ENCODE results near the gene NT5E. TPM values are rescaled to one million over a fixed set of nuclear protein-coding genes. Genes with fewer than 3 reads are reported as not detected.

NT5E gene
- total RNA-seq, 1 experiment from 2014 or later: 0.52 TPM

DNA sequence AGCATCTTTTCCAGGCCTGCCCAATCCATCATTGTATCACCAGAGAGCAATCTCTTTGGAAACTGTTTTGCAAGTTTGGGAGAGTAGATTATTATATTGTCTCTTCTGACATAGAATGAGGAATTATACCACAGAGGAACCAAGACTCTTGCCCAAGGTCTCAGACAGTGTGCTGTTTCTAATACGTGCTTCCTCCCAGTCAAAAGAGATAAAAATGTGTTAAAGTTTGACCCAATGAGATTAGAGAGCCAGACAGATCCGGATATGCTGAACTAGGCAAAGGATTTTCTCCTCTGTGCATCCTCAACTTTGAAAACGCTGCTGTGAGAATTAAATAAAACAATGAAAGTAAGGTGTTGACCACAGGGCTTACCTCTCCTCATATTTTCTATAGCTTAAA is 18.6 kb upstream of the NT5E start:
- peaks cover 0 to 5% (median 3%) of the 10 kb centered on the region in 3 experiments; a peak in 4 of 7 replicates for H3K36me3 Mint-ChIP-seq (ENCODE audit: insufficient read depth in 1 of 3, low read depth in 3 of 3)
- H3K23ac ChIP-seq (ENCODE audit: insufficient read length, low read depth, low read length): no peak overlapping the region
- TF ChIP-seq CTCF (conservative IDR thresholded peaks at IDR 0.05): no peak

More for the DNA sequence above, 18.6 kb upstream of the NT5E start:
- H3K9me3 ChIP-seq (ENCODE audit: control insufficient read depth, low read depth, low read length): no peaks in the 10 kb centered on the region
- no peak overlapping the region for H3K4ac ChIP-seq (ENCODE audit: low read depth, low read length)
- H3K79me1 ChIP-seq (ENCODE audit: insufficient read depth, low read depth, low read length, poor library complexity, severe bottlenecking): no peaks in the 10 kb centered on the region
- H2BK5ac ChIP-seq (ENCODE audit: insufficient read length, low read length): no peak overlapping the region
- no peak overlapping the region for H3K14ac ChIP-seq (ENCODE audit: insufficient read depth, low read length)
- no CpG with 5 or more reads among the region's 3 CpGs for WGBS (ENCODE audit: extremely low coverage, insufficient read length, low lambda C conversion rate)
- no peaks in the 10 kb centered on the region for H3K23me2 ChIP-seq (ENCODE audit: insufficient read length, low read depth, low read length, poor library complexity, severe bottlenecking)
- no peak overlapping the region for H2BK15ac ChIP-seq (ENCODE audit: low read depth, low read length)
- no peak overlapping the region for H2BK120ac ChIP-seq (ENCODE audit: low read depth, low read length, poor library complexity, severe bottlenecking)
- H3K4me1 ChIP-seq (ENCODE audit: insufficient read depth, low read length): no peaks in the 10 kb centered on the region
- Mint-ChIP-seq H3K9me3 (peaks cover 10 to 14% of the 10 kb centered on the region in 2 experiments; a peak in 4 of 5 replicates), H3K27ac (no peak overlapping the region), H3K4me3 (no peak overlapping the region), H3K4me1 (peaks cover 0 to 4% of the 10 kb centered on the region in 2 experiments; a peak in 2 of 4 replicates), H3K27me3 (ENCODE audit: low read depth) (no peaks in the 10 kb centered on the region)
- H2AFZ ChIP-seq (ENCODE audit: low read length): no peak overlapping the region
- DNase-seq: no peak
- no peaks in the 10 kb centered on the region for H3K27me3 ChIP-seq (ENCODE audit: insufficient read depth, low read length)
- no peak overlapping the region for H3K56ac ChIP-seq (ENCODE audit: insufficient read length, low read depth, low read length)
- no peak overlapping the region for H4K5ac ChIP-seq (ENCODE audit: insufficient read length, low read depth, low read length)
- no peak overlapping the region for H3K9ac ChIP-seq (ENCODE audit: extremely low read depth, insufficient read length, low read length)
- H4K20me1 ChIP-seq (ENCODE audit: control insufficient read depth, insufficient read depth, insufficient read length): no peaks in the 10 kb centered on the region
- H3K27ac ChIP-seq (ENCODE audit: insufficient read length, low read depth, low read length): no peak overlapping the region
- no peak overlapping the region for H2AK5ac ChIP-seq (ENCODE audit: insufficient read length, low read length)
- no peak overlapping the region for H3T11ph ChIP-seq (ENCODE audit: low read length)
- H4K91ac ChIP-seq (ENCODE audit: insufficient read length, low read depth, low read length): no peak overlapping the region
- no peak overlapping the region for H2BK12ac ChIP-seq (ENCODE audit: insufficient read length, low read depth, low read length)
- no peaks in the 10 kb centered on the region for H3K79me2 ChIP-seq (ENCODE audit: insufficient read depth, low read length)
- H2BK20ac ChIP-seq (ENCODE audit: low read depth, low read length, poor library complexity, severe bottlenecking): no peak overlapping the region
- H3K18ac ChIP-seq (ENCODE audit: insufficient read length, low read depth, low read length): no peak overlapping the region
- no peak overlapping the region for H4K8ac ChIP-seq (replicated peaks; ENCODE audit: insufficient read length, low read depth, low read length)
- no peak overlapping the region for H3K4me2 ChIP-seq (ENCODE audit: insufficient read depth, insufficient read length, low read length)
